ENCODE measurements around the gene SPRED2.

SPRED2 gene

DNA sequence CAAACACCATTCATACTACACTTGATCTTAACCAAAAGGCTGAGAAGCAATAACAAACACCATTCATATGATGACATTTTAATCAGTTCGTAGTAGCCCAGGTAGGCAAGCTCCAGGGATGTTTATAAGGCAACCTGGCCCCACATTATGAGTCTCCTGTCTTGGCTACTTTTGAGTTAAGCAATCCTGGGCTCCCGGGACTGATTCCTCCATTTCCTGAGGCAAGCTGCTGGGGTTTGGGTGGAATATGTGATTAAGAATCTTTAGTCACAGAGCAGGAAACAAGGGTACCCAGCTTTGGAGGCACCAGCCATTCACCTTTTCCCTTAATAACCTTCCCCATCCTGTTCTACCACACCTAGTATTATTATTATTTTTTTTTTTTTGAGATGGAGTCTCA, 24.5 kb upstream of the SPRED2 start:
- TF ChIP-seq POLR2A (IDR thresholded peaks at IDR 0.05; ENCODE audit: low read length) (no peak), GATA1 (IDR thresholded peaks at IDR 0.05; ENCODE audit: low read depth, low read length) (no peak)
- DNase-seq, result no peak

DNA sequence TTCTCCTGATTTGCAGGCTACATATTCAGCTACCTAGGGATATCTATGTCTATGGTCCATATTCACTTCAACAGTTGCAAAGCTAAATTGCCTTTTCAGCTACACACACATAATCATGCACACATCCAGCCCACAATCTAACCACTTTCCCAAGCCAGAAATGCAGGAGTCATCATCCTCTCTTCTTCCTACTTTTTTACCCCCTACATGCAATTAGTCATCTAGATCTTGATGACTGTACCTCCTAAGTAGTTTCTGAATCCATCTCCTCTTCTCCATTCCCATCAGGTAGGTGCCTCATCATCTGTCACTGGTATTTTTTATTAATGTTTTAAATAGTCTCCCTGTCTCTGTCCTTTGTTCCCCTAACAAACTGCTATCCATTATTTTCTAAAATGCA, 23.7 kb upstream of the SPRED2 start:
- no peak for TF ChIP-seq GATA1 (IDR thresholded peaks at IDR 0.05; ENCODE audit: low read depth, low read length)
- no peak for TF ChIP-seq POLR2A (IDR thresholded peaks at IDR 0.05; ENCODE audit: low read length)
- no peak for DNase-seq

DNA sequence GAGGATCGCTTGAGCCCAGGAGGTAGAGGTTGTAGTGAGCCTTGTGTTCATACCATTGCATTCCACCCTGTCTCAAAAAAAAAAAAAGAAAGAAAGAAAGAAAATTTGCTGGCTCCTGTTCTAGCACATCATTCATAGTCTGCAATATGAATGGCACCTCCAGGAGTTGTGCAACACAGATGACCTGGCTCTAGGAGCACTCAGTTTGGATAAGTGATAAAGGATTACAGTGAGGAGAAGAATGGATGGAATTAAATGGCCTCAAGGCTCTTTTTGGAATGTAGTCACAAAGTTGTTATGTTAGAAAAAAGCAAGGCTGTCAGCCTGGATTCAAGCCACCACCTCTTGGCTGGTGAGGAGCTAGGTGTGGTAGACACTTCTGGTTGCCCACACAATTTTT, 21.5 kb upstream of the SPRED2 start:
- TF ChIP-seq POLR2A (IDR thresholded peaks at IDR 0.05; ENCODE audit: low read length) (no peak), GATA1 (IDR thresholded peaks at IDR 0.05; ENCODE audit: low read depth, low read length) (no peak)

DNA sequence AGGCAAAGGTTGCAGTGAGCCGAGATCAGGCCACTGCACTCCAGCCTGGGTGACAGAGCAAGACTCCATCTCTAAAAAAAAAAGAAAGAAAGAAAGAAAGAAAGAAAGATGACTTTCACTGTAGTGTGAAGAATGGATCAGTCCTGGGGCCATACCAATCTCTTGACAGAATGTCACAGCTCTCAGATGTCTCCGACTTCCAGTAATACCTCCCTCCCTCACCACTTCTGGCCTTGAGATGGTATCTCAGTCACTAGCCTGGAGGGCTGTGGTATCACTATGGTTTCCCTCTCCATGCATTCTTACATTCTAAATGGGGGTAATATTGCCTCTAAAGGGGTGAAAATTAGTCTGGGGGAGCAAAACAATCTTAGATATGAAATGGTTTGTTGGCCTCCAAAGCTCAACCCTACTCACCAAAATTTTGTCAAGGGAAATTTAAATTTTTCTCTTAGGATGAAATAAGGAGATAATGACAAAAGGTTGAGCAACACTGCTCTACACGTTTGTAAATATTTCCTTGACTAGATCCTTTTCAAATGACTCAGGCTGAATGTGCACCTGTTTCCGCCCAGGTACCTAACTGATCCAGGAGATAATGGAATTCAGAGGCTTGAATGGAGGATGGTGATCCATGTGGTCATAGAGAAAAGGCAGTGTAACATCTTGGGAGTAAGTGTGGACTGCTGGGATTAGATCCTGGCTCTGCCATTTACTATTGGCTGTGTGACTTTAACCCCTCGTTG, 19.9 kb upstream of the SPRED2 start:
- DNase-seq, result no peak

More for the DNA sequence above, 21.5 kb upstream of the SPRED2 start:
- no peak for DNase-seq

DNA sequence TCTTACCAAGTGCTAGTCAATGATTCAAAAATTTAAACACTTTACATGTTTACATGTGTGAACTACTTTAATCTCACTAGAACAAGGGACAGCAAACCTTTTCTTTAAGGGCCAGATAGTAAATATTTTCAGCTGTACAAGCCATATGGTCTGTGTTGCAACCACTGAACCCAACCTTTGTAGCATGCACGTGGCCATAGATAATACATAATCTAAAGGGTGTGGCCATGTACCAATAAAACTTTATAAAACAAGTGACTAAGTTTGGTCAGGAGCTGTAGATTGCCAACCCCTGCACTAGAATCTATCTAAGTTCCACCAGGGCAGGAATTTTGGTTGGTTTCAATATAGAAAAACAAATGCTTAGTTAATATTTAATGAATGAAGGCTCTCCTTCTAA, 18.4 kb upstream of the SPRED2 start:
- TF ChIP-seq POLR2A (IDR thresholded peaks at IDR 0.05; ENCODE audit: low read length) (no peak), GATA1 (IDR thresholded peaks at IDR 0.05; ENCODE audit: low read depth, low read length) (no peak)
- DNase-seq, result peak in 1 of 2 experiments; percentile 34

More for the DNA sequence above, 19.9 kb upstream of the SPRED2 start:
- no peak for TF ChIP-seq POLR2A (IDR thresholded peaks at IDR 0.05; ENCODE audit: low read length)
- no peak for TF ChIP-seq GATA1 (IDR thresholded peaks at IDR 0.05; ENCODE audit: low read depth, low read length)

DNA sequence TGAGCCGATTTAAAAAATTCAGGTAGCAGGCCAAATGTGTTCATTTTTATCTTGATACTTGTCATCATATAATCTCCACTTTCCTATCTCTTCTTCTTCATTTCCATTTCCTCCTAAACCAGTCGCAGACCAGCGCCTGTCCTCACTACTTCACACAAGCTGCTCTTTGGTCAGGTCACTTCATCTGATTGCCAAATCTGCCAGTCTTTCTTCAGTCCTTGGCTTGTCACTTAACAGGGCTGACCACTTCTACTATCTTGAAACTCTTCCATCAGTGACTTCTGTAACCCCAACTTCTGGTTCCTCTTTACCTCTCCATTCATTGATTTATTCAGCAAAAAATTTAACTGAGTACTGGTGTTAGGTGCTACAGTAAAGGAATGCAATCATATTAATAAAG, 18.0 kb upstream of the SPRED2 start:
- no peak for DNase-seq

DNA sequence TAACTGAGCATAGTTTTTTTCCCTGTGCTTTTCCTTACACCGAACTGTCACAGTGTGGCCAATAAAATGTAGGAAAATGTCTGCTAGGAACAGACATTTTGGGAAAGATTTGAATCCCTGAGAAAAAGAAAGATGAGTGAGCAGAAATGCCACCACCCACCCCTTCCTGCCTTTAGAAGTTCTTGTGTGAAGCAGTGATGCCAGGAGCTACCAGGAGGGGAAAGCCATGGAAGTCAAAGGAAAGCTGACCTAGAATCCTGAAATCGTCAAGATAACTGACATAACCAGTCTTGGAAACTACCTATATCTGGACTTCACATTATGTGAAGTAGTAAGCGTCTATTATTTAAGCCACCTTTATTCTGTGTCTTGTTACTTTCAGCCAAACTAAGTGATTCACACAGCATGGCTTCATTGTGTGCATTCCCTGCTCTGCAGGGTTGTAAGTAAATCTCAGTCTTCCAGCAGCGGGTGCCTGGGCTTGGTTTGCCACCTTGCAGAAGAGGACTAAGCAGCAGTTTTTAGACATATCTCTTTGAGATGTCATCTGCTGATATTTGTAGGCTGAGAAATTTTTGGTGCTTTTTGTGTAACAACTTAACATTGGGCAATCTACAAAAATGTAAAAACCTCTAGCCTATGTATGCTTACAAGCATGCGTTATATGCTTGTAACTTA, 11.2 kb upstream of the SPRED2 start:
- DNase-seq, result no peak
- TF ChIP-seq POLR2A (IDR thresholded peaks at IDR 0.05; ENCODE audit: low read length) (no peak), GATA1 (IDR thresholded peaks at IDR 0.05; ENCODE audit: low read depth, low read length) (no peak)

More for the DNA sequence above, 18.0 kb upstream of the SPRED2 start:
- TF ChIP-seq POLR2A (IDR thresholded peaks at IDR 0.05; ENCODE audit: low read length) (no peak), GATA1 (IDR thresholded peaks at IDR 0.05; ENCODE audit: low read depth, low read length) (no peak)

DNA sequence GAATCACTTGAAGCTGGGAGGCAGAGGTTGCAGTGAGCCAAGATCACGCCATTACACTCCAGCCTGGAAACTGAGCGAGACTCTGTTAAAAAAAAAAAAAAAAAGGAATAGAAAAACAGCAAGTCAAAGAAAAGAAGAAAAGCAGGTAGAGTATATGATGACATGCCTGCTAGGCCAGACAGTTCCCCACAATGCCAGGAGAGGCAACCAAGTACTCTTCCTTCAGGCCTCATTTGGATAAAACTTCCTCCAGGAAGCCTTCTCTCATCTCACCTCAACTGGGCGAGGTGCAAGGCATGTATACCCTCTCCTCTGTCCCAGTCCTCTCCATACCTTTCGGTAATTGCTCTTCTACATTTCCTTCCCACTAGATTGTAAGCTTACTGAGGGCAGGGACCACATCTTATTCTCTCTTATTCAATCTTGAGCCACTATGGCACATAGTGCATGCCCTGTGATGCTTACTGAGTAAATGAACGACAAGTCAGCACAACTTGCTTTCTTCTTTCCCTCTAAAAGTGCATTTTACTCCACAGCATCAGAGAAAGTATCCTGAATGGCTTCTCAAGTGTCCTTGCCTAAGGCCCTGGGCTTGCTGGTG, 10.1 kb upstream of the SPRED2 start:
- TF ChIP-seq POLR2A (IDR thresholded peaks at IDR 0.05; ENCODE audit: low read length) (no peak), GATA1 (IDR thresholded peaks at IDR 0.05; ENCODE audit: low read depth, low read length) (no peak)
- DNase-seq, result no peak

DNA sequence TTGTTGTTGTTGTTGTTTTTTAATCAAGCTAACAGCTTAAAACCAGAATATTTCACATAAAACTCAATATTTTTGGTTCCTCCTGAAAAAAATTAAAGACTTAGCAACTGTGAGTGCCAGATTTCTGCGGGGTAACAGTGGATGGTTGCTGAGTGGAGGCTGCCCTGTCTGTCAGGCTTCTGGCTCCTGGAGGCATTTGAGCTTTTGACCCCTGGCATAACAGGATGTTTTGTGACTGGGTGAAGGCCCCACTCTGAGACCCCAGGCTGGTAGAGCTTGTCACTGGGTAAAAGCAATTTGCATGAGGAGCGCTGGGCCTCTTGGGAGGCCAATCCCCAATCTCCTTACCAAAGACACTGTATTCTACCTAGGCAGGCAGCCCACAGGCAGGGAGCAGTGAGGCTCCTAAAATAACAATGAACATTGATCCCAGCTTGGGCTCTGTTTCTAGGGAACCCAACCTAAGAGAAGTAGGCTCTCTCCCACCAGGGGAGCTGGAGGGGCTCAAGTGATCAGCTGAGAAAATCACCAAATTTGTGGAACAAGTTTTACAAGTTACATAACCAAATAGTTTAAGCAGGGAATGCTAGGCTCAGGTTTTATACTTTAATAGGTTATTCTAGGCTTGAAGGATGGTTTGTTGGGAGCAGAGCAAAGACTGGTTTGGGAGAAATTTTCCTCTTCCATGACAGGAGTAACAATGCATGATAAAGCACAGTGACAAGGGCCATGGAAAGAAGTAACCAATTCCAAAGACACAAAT, 5.9 kb upstream of the SPRED2 start:
- no peak for DNase-seq
- TF ChIP-seq POLR2A (IDR thresholded peaks at IDR 0.05; ENCODE audit: low read length), result no peak
- TF ChIP-seq GATA1 (IDR thresholded peaks at IDR 0.05; ENCODE audit: low read depth, low read length), result no peak

DNA sequence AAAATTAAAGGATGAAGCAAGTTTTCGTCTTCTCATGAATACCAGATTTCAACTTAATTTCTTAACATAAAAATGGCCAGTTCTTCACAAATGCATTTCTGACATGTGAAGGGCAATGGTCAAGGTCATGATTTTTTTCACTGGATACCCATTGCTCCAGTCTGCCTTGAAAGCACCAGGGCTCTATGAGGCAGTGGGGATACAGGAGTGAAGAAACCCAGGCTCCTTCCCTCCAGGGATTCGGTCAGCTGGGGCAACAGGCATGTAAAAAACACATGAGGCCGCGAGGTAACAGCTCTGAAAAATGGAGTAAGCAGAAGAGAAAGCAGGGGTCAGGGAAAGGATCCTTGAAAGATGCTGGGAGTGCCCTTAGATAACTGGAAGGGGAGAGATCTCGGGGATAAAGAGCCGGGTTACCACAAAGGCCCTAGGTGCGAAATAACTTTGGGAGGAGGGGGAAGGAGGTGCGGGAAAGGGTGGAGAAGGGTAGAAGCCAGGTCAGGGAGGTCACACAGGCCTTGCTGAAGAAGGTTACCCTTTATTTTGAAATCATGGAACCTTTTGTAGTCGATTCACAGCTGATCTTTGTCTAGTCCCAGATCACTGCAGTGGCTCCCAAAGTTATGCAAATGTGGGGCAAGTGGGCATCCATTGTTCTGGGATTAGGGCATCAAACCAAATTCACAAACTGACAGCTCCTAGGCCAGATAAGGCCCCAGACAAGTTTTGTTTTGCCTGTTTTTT, 5.2 kb upstream of the SPRED2 start:
- DNase-seq, result no peak

DNA sequence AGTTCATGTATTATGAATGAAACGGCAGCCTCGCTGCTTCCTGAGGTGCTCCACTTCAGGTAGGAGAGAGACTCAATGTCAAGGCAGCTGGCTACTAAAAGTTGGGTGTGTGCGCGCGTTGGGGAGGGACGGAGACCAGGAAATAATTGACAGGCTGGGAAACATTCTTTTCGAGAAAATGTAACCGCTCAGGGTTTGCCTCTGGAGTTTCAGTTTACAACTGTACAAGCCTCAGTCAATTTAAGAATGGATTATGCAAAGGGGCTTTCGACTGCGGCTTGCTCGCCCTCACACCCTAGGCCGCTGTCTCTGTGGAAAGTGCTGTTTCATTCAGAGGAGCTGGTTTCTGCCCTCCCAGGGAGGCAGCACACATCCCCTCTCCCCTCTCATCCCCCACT, 4.4 kb upstream of the SPRED2 start:
- peak in 1 of 2 experiments; percentile 68 for DNase-seq
- TF ChIP-seq POLR2A (IDR thresholded peaks at IDR 0.05; ENCODE audit: low read length), result no peak
- no peak for TF ChIP-seq GATA1 (IDR thresholded peaks at IDR 0.05; ENCODE audit: low read depth, low read length)

More for the DNA sequence above, 5.2 kb upstream of the SPRED2 start:
- no peak for TF ChIP-seq GATA1 (IDR thresholded peaks at IDR 0.05; ENCODE audit: low read depth, low read length)
- TF ChIP-seq POLR2A (IDR thresholded peaks at IDR 0.05; ENCODE audit: low read length), result no peak

DNA sequence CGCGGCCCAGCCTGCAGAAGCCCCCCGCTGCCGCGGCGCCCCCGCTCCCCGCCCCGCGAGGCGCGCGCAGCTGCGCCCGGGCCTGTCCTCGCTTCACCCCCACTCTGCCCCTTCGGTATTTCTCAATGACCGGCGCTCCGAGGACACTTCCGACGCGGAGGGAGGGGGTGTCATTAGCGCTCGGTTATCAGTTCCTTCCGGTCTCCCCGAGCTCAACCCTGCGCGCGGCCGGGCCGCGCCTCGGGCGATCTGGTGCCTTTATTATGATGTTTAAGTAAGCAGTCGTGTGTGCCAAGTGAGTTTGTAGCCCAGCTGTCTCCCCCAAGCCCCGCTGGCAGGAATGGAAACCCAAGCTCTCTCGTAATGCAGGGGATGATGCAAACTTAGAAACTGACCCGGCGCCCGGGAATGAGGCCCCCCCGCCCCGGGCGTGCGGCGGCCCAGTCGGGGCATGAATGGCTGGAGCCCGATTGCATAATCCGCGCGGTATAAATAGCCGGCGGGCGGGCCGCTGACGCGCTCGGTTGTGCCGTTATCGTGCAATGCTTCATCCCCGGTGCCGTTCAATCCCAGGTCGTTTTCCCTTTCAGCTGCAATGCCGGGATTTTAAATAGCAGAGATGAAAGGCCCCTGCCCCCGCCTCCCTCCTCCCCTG, 3.9 kb upstream of the SPRED2 start:
- peak; percentile 89 to 95 for DNase-seq
- TF ChIP-seq GATA1 (IDR thresholded peaks at IDR 0.05; ENCODE audit: low read depth, low read length), result no peak
- TF ChIP-seq POLR2A (IDR thresholded peaks at IDR 0.05; ENCODE audit: low read length), result peak; percentile 65
